ENCODE measurements around the gene ZNF407. TPM values are rescaled to one million over a fixed set of nuclear protein-coding genes. Genes with fewer than 3 reads are reported as not detected.

The ZNF407 gene
- total RNA-seq, 2 donors from 2014 or later: 11.7 to 22.2 TPM

GRCh38 chr18:74739926-74740325, 142.3 kb downstream of the ZNF407 start:
- no peaks in the 10 kb centered on the region for H3K4me1 ChIP-seq (replicated peaks)
- H3K4me3 ChIP-seq: no peak overlapping the region
- TF ChIP-seq, protein P1, sequence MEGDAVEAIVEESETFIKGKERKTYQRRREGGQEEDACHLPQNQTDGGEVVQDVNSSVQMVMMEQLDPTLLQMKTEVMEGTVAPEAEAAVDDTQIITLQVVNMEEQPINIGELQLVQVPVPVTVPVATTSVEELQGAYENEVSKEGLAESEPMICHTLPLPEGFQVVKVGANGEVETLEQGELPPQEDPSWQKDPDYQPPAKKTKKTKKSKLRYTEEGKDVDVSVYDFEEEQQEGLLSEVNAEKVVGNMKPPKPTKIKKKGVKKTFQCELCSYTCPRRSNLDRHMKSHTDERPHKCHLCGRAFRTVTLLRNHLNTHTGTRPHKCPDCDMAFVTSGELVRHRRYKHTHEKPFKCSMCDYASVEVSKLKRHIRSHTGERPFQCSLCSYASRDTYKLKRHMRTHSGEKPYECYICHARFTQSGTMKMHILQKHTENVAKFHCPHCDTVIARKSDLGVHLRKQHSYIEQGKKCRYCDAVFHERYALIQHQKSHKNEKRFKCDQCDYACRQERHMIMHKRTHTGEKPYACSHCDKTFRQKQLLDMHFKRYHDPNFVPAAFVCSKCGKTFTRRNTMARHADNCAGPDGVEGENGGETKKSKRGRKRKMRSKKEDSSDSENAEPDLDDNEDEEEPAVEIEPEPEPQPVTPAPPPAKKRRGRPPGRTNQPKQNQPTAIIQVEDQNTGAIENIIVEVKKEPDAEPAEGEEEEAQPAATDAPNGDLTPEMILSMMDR (IDR thresholded peaks at IDR 0.05): no peak
- TF ChIP-seq POLR2AphosphoS5 (IDR thresholded peaks at IDR 0.05) (no peak), POLR2A (IDR thresholded peaks at IDR 0.05) (no peak)
- WGBS: 82% methylated on average over 5 of the region's 5 CpGs
- H3K9me3 ChIP-seq: no peaks in the 10 kb centered on the region
- H3K27ac ChIP-seq: no peak overlapping the region
- intact Hi-C loops (cut with DNase I): no loop called here
- no peaks in the 10 kb centered on the region for H3K27me3 ChIP-seq (replicated peaks; ENCODE audit: insufficient read depth)
- H3K36me3 ChIP-seq: no peaks in the 10 kb centered on the region
- DNase-seq (ENCODE audit: low spot score): no peak

DNA sequence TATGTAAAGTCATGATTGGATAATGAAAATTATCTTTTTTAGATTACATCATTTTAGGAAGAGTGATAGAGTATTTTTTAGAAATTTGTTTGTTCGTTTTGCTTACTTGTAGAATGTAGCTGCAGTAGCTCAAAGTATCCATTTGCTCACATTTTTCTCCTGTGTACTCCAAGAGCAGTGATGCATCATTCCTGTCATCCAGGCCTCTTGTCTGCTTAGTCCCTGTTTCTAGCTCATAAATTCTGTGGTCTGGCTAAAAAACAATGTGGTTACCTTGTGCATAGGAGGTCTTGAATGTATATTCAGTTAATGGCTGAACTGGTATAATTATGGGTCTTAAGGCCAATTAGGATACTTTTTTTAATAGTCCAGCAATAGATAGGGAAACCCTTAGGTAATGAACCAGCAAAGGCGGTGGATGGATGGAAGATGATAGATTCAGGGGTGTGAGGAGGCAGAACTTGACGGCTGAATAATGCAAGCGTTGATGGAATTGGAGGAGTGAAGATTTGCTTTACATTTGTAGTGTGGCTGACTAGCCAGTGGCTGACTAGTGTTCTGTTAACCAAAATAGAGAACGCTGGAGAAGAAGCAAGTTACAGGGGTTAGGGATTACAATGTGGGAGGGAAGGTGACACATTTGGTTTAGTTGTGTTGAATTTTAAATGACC, 145.0 kb downstream of the ZNF407 start:
- Histone ChIP-seq H3K27me3 (replicated peaks; ENCODE audit: insufficient read depth) (no peaks in the 10 kb centered on the region), H3K36me3 (no peaks in the 10 kb centered on the region), H3K4me3 (no peak overlapping the region), H3K9me3 (no peaks in the 10 kb centered on the region), H3K4me1 (replicated peaks) (no peaks in the 10 kb centered on the region), H3K27ac (no peak overlapping the region)
- TF ChIP-seq POLR2AphosphoS5 (IDR thresholded peaks at IDR 0.05) (no peak), POLR2A (IDR thresholded peaks at IDR 0.05) (no peak)
- TF ChIP-seq, protein P1 (IDR thresholded peaks at IDR 0.05): no peak
- intact Hi-C loops (cut with DNase I): no loop called here
- DNase-seq (ENCODE audit: low spot score): no peak
- 90% methylated on average over 5 of the region's 5 CpGs for whole genome bisulfite sequencing

DNA sequence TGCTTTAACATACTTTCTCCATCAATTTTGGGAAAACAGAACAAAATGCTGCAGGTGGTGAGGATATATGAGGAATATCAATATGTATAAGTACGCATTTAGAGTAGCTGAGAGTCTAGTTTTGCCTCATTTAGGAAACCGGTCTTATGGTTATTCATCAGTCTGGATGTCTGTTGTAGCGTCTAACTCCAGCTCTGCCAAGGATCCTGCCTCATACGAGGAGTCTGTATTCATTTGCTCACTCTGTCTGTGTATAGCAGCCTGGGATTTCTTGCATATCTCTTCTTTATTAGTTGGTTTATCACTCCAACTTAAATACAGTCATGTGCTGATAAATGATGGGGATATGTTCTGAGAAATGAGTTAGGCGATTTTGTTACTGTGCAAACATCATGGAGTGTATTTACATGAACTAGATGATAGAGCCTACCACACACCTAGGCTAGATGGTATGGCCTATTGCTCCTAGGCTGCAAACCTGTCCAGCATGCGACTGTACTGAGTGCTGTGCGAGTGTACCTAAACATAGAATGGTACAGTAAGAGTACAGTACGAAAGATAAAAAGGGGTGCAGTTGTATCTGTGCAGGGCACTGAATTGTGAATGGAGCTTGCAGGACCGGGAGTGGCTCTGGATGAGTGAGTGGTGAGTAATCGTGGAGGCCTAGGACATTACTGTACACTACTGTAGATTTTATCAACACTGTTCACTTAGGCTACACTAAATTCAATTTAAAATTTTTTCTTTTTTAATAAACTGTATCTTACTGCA, 148.1 kb downstream of the ZNF407 start:
- 82% methylated on average over 10 of the region's 10 CpGs for WGBS

DNA sequence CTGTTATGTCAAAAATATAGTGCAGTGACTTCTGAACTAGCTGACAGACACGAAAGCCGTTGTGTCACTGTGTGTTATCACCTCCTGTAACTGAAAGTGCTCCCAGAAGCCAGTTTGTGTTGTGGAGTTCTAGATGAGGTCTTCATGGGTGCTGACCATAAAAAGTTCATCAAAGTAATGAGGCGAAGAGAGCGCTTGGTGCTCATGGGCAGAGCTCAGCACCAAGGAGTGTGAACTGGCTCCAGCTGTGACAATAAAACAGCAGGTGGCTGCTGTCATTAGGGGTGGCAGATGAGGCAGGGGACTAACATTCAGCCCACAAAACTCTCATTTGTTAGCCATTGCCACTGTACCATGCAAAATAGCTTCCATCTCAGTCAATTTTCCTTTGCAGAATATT, 151.1 kb downstream of the ZNF407 start:
- TF ChIP-seq POLR2A (IDR thresholded peaks at IDR 0.05) (no peak), POLR2AphosphoS5 (IDR thresholded peaks at IDR 0.05) (no peak)
- TF ChIP-seq, protein P1 (IDR thresholded peaks at IDR 0.05): no peak
- no peak for DNase-seq (ENCODE audit: low spot score)
- H3K4me1 ChIP-seq (replicated peaks): no peaks in the 10 kb centered on the region
- 84% methylated on average over 4 of the region's 4 CpGs for WGBS
- H3K27ac ChIP-seq: no peak overlapping the region
- intact Hi-C loops (cut with DNase I): no loop called here
- no peak overlapping the region for H3K4me3 ChIP-seq
- H3K9me3 ChIP-seq: no peaks in the 10 kb centered on the region
- no peaks in the 10 kb centered on the region for H3K27me3 ChIP-seq (replicated peaks; ENCODE audit: insufficient read depth)
- no peaks in the 10 kb centered on the region for H3K36me3 ChIP-seq

More for the DNA sequence above, 148.1 kb downstream of the ZNF407 start:
- Histone ChIP-seq H3K27ac (no peak overlapping the region), H3K4me1 (replicated peaks) (no peaks in the 10 kb centered on the region), H3K36me3 (no peaks in the 10 kb centered on the region), H3K4me3 (no peak overlapping the region), H3K9me3 (no peaks in the 10 kb centered on the region), H3K27me3 (replicated peaks; ENCODE audit: insufficient read depth) (no peaks in the 10 kb centered on the region)
- DNase-seq (ENCODE audit: low spot score): no peak
- no peak for TF ChIP-seq POLR2AphosphoS5 (IDR thresholded peaks at IDR 0.05)
- TF ChIP-seq, protein P1 (IDR thresholded peaks at IDR 0.05): no peak
- no peak for TF ChIP-seq POLR2A (IDR thresholded peaks at IDR 0.05)
- intact Hi-C loops (cut with DNase I): no loop called here
